Sigmoid colon (tissue), 7 donors: ENCODE data around the gene TPX2. TPM values are rescaled to one million over a fixed set of nuclear protein-coding genes. Genes with fewer than 3 reads are reported as not detected.

Experiments used
- DNase-seq: peaks from one replicate; pipeline ENCODE4 v3.0.0-alpha.2; 2019
- H3K27ac ChIP-seq, 4 donors: fragments of 200-600 bp; sonication (generic); one replicate each; pipeline ENCODE4 v1.5.1; 2016 to 2019; ENCODE audit warnings: mild to moderate bottlenecking in 1 of 4
- H3K27me3 ChIP-seq, 3 donors: fragments of 200-600 bp; sonication (generic); one replicate each; pipeline ENCODE4 v1.5.1; 2019; ENCODE audit warnings: mild to moderate bottlenecking in 1 of 3
- H3K36me3 ChIP-seq, 4 donors: fragments of 200-600 bp; sonication (generic); one replicate each; pipeline ENCODE4 v1.5.1; 2016 to 2019
- H3K4me1 ChIP-seq, 4 donors: fragments of 200-600 bp; sonication (generic); one replicate each; pipeline ENCODE4 v1.5.1; 2017 to 2019
- H3K4me3 ChIP-seq, 4 donors: fragments of 200-600 bp; sonication (generic); one replicate each; pipeline ENCODE4 v1.5.1; 2017 to 2019; ENCODE audit warnings: mild to moderate bottlenecking in 2 of 4, moderate library complexity in 1 of 4
- H3K9me3 ChIP-seq, 4 donors: fragments of 200-600 bp in 3 of 4; sonication (generic) in 3 of 4; one replicate each; pipeline versions ENCODE4 v1.5.1 to v1.6.1; 2013 to 2019
- EP300 ChIP-seq, 4 donors: sonication (generic); formaldehyde crosslinking; IDR thresholded peaks; one replicate each; pipeline ENCODE4 v1.6.1; 2017; ENCODE audit warnings: antibody characterized with exemption in 4 of 4
- POLR2A ChIP-seq, 2 donors: fragments of 450-650 bp; IDR thresholded peaks; one replicate each; pipeline ENCODE4 v1.6.1; 2016; ENCODE audit warnings: antibody characterized with exemption in 2 of 2, mild to moderate bottlenecking in 2 of 2, moderate library complexity in 2 of 2
- POLR2AphosphoS5 ChIP-seq, 4 donors: sonication (generic); formaldehyde crosslinking; IDR thresholded peaks; one replicate each; pipeline ENCODE4 v1.6.1; 2017; ENCODE audit warnings: antibody characterized with exemption in 4 of 4
- WGBS, 2 donors: extraction: QIAGEN DNeasy Blood & Tissue Kit; methylation state at CpG; one replicate each; pipeline ENCODE4 v1.1.7; 2013; 5-methylcytosine and 5-hydroxymethylcytosine counted together
- intact Hi-C: fragments of 100-400 bp; cut with DNase I; formaldehyde crosslinking; loops from one replicate; pipeline ENCODE4 v1.15.1; 2023
- polyA plus RNA-seq, 3 donors: library from polyadenylated mRNA; stranded (reverse); fragments of 200-250 nt; gene quantifications; one replicate each; pipeline ENCODE4 v1.2.3, GENCODE V29; 2013
- total RNA-seq, 4 donors: library from RNA; depleted of rRNA; stranded (reverse); fragments of >200 nt; gene quantifications; one replicate each; pipeline ENCODE4 v1.1.0, GENCODE V29; 2016
- TF ChIP-seq, protein P1 (sequence below), 4 experiments: fragments of 450-650 bp in 3 of 4; fragments of 200-600 bp in 1 of 4; IDR thresholded peaks; one replicate each; pipeline ENCODE4 v1.5.1; 2016 to 2019; ENCODE audit warnings: antibody characterized with exemption in 4 of 4, mild to moderate bottlenecking in 3 of 4, moderate library complexity in 2 of 4
- donor health status: healthy with polysubstance abuse.
- donor health status: Bipolar disorder and iron deficiency.
- donor health status: healthy.

TPX2 gene, protein sequence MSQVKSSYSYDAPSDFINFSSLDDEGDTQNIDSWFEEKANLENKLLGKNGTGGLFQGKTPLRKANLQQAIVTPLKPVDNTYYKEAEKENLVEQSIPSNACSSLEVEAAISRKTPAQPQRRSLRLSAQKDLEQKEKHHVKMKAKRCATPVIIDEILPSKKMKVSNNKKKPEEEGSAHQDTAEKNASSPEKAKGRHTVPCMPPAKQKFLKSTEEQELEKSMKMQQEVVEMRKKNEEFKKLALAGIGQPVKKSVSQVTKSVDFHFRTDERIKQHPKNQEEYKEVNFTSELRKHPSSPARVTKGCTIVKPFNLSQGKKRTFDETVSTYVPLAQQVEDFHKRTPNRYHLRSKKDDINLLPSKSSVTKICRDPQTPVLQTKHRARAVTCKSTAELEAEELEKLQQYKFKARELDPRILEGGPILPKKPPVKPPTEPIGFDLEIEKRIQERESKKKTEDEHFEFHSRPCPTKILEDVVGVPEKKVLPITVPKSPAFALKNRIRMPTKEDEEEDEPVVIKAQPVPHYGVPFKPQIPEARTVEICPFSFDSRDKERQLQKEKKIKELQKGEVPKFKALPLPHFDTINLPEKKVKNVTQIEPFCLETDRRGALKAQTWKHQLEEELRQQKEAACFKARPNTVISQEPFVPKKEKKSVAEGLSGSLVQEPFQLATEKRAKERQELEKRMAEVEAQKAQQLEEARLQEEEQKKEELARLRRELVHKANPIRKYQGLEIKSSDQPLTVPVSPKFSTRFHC
- total RNA-seq (1 to 10 TPM in 1 of 4 donors, under 1 TPM in 1, not detected in 2; 0.36 to 1.8 TPM), polyA plus RNA-seq (10 to 100 TPM in 1 of 3 donors, 1 to 10 TPM in 2; 2.4 to 24.0 (median 4.9) TPM)

DNA sequence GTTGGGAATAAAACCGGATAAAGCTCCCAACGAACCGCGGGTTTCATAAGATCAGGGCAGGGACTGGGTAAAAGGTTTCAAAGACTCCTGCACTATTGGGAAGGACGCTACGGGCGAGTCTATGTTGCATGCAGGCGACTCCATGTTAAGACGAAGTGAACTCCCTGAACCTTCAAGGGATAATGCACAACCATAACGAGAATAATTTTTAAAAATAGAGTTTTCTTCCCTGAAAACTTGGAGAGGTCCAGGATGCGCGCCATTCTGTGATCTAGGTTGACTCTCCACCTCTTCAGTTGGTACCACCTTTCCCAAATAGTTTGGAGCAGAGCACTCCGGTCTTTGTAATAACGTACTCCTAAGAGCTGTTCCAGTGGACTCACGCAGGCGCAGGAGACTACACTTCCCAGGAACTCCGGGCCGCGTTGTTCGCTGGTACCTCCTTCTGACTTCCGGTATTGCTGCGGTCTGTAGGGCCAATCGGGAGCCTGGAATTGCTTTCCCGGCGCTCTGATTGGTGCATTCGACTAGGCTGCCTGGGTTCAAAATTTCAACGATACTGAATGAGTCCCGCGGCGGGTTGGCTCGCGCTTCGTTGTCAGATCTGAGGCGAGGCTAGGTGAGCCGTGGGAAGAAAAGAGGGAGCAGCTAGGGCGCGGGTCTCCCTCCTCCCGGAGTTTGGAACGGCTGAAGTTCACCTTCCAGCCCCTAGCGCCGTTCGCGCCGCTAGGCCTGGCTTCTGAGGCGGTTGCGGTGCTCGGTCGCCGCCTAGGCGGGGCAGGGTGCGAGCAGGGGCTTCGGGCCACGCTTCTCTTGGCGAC is at the start of gene TPX2:
TSS of gene TPX2 (plus strand) at position 562 of the 821 bp plus-strand sequence. CDS start 18,187 bp downstream, outside the sequence.
- Histone ChIP-seq H3K4me1 (peaks cover 0 to 12% (median 8%) of the 10 kb centered on the region in 4 donors), H3K27ac (peak within 1 kb of the TSS; percentile 74 to 82 (median 78)), H3K4me3 (peak within 1 kb of the TSS; percentile 40 to 68 (median 62)), H3K36me3 (no peaks in the 10 kb centered on the region), H3K27me3 (no peaks in the 10 kb centered on the region), H3K9me3 (no peaks in the 10 kb centered on the region)
- TF ChIP-seq POLR2AphosphoS5 (IDR thresholded peaks at IDR 0.05) (peak; percentile 71 to 85 (median 81)), EP300 (IDR thresholded peaks at IDR 0.05) (no peak), POLR2A (IDR thresholded peaks at IDR 0.05) (peak; percentile 45 to 49)
- TF ChIP-seq, protein P1, sequence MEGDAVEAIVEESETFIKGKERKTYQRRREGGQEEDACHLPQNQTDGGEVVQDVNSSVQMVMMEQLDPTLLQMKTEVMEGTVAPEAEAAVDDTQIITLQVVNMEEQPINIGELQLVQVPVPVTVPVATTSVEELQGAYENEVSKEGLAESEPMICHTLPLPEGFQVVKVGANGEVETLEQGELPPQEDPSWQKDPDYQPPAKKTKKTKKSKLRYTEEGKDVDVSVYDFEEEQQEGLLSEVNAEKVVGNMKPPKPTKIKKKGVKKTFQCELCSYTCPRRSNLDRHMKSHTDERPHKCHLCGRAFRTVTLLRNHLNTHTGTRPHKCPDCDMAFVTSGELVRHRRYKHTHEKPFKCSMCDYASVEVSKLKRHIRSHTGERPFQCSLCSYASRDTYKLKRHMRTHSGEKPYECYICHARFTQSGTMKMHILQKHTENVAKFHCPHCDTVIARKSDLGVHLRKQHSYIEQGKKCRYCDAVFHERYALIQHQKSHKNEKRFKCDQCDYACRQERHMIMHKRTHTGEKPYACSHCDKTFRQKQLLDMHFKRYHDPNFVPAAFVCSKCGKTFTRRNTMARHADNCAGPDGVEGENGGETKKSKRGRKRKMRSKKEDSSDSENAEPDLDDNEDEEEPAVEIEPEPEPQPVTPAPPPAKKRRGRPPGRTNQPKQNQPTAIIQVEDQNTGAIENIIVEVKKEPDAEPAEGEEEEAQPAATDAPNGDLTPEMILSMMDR (IDR thresholded peaks at IDR 0.05): peak in 3 of 4 experiments; percentile 11 to 36 (median 13)
- 0 to 1% methylated on average over 54 of the region's 54 CpGs for WGBS, 2 donors
- intact Hi-C loops: no loop called here
- DNase-seq: peak; percentile 97

GRCh38 chr20:31690124-31690666 is 48.9 kb upstream of the TPX2 start:
- no peak for TF ChIP-seq POLR2A (IDR thresholded peaks at IDR 0.05)
- no peak for TF ChIP-seq EP300 (IDR thresholded peaks at IDR 0.05)
- TF ChIP-seq, protein P1 (IDR thresholded peaks at IDR 0.05): no peak
- TF ChIP-seq POLR2AphosphoS5 (IDR thresholded peaks at IDR 0.05): no peak
- H3K9me3 ChIP-seq: no peaks in the 10 kb centered on the region
- H3K27me3 ChIP-seq: no peaks in the 10 kb centered on the region
- H3K4me1 ChIP-seq: peaks cover 0 to 8% (median 4%) of the 10 kb centered on the region in 4 donors
- DNase-seq: no peak
- H3K36me3 ChIP-seq: peaks cover 0 to 7% (median 3%) of the 10 kb centered on the region in 4 donors
- 88 to 91% methylated on average over 3 of the region's 3 CpGs for WGBS, 2 donors
- no peak overlapping the region for H3K27ac ChIP-seq
- H3K4me3 ChIP-seq: no peak overlapping the region
- intact Hi-C loops: no loop called here

DNA sequence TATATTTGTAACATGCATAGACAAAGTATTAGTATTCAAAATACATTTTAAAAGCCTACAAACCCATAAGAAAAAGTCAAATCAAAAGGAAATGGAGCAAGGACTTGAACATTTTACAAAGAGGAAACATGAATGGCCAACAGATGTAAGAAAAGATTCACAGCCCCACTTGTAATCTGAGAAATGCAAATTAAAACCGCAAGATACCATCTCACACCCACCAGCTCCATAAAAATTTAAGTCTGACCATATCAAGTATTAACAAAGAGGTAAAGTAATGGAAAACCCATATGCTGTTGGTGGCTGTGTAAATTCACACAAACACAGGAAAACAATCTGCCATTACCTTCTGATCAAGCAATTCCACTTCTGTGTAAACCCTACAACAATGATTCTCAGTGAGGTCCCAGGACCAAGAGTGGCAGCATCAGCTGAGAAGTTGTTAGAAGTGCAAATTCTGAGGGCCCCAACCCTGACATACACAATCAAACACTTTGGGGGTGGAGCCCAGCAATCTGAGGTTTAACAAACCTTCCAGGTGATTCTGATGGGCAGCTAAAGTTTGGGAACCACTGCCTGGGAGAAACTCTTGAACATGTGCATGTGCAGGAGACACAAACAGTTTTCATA is 47.3 kb upstream of the TPX2 start:
- 44 to 59% methylated on average over 1 of the region's 1 CpG for WGBS, 2 donors
- no peak overlapping the region for H3K27ac ChIP-seq
- no peak overlapping the region for H3K4me3 ChIP-seq
- TF ChIP-seq, protein P1 (IDR thresholded peaks at IDR 0.05): no peak
- no peak for TF ChIP-seq POLR2A (IDR thresholded peaks at IDR 0.05)
- no peak for TF ChIP-seq EP300 (IDR thresholded peaks at IDR 0.05)
- TF ChIP-seq POLR2AphosphoS5 (IDR thresholded peaks at IDR 0.05): no peak
- no peak for DNase-seq
- peaks cover 0 to 13% (median under 1%) of the 10 kb centered on the region in 4 donors for H3K36me3 ChIP-seq
- H3K9me3 ChIP-seq: no peaks in the 10 kb centered on the region
- H3K27me3 ChIP-seq: no peaks in the 10 kb centered on the region
- intact Hi-C loops: no loop called here
- H3K4me1 ChIP-seq: peaks cover 0 to 13% (median 4%) of the 10 kb centered on the region in 4 donors

DNA sequence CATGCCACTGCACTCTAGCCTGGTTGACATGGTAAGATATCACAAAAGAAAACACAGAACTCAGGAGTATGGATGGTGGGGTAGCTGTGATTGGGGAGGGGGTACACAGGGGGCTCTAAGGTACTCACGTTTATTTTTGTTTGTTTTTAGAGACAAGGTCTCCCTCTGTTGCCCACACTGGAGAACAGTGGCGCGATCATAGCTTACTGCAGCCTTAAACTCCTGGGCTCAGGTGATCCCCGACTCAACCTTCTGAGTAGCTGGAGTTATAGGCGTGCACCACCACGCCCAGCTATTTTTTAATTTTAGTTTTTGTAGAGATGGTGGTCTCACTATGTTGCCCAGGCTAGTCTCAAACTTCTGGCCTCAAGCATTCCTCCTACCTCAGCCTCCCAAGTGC is 45.7 kb upstream of the TPX2 start:
- H3K9me3 ChIP-seq: no peaks in the 10 kb centered on the region
- WGBS, 2 donors: 76 to 84% methylated on average over 6 of the region's 6 CpGs
- peaks cover 0 to 6% (median 0%) of the 10 kb centered on the region in 4 donors for H3K36me3 ChIP-seq
- TF ChIP-seq, protein P1 (IDR thresholded peaks at IDR 0.05): no peak
- TF ChIP-seq EP300 (IDR thresholded peaks at IDR 0.05) (no peak), POLR2AphosphoS5 (IDR thresholded peaks at IDR 0.05) (no peak), POLR2A (IDR thresholded peaks at IDR 0.05) (no peak)
- peaks cover 0 to 17% (median 5%) of the 10 kb centered on the region in 4 donors for H3K4me1 ChIP-seq
- DNase-seq: no peak
- H3K27me3 ChIP-seq: no peaks in the 10 kb centered on the region
- H3K4me3 ChIP-seq: no peak overlapping the region
- no peak overlapping the region for H3K27ac ChIP-seq
- intact Hi-C loops: no loop called here
